ENCODE results near the gene TSPAN3.

The TSPAN3 gene

DNA sequence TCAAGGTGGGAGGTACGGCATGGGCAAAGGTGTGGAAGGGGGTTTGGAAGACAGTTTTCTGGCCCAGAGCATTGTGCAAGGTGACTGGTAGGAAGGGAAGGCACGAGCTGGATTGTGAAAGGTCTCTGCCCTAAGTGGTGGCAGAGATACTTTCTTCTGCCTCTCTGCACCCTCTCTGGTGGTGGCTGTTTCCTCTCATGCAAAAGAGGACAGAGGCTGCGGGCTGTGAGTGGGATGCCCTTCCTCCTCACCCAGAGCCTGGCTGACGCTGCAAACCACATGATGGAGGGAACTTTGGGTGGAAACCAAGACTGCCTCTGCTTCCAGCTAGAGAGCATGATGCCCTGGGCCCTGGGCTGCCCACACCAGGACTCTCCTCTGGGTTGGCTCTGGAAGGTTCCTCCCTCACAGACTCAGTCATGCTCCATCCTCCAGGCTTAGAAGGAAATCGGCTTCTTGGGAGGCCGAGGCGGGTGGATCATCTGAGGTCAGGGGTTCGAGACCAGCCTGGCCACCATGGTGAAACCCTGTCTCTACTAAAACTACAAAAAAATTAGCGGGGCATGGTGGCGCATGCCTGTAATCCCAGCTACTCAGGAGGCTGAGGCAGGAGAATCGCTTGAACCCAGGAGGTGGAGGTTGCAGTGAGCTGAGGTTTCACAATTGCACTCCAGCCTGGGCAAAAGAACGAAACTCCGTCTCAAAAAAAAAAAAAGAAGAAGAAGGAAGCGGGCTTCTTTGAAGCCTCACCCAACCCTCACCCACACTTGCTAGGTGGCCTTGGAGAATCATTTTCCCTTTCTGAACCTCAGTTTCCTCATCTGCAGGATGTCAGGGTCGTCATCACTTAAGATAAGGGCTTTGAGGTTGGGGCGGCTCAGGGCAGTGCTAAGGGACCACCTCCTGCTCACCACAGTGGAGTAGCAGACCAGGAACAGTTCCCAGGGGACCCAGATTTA, 67.7 kb downstream of the TSPAN3 start:
- H3K18ac ChIP-seq (ENCODE audit: low read length), result no peak overlapping the region
- no peaks in the 10 kb centered on the region for H3K79me1 ChIP-seq (ENCODE audit: low read length)
- H3K27me3 ChIP-seq (ENCODE audit: insufficient read depth, low read length, poor library complexity), result no peaks in the 10 kb centered on the region
- H3K27ac ChIP-seq (ENCODE audit: low read depth, low read length), result no peak overlapping the region
- H3K4me3 ChIP-seq (ENCODE audit: low read length), result no peak overlapping the region
- no peak overlapping the region for H2AK5ac ChIP-seq (ENCODE audit: low read length)
- DNase-seq, result no peak
- H4K8ac ChIP-seq (ENCODE audit: low read depth, low read length), result no peak overlapping the region
- no peak overlapping the region for H3K9ac ChIP-seq (ENCODE audit: low read length)
- no CpG with 5 or more reads among the region's 16 CpGs for WGBS (ENCODE audit: extremely low coverage, insufficient coverage, low lambda C conversion rate)
- no peak overlapping the region for H3K56ac ChIP-seq (ENCODE audit: low read length)
- H3K4me1 ChIP-seq (ENCODE audit: control insufficient read depth, low read depth, low read length), result no peaks in the 10 kb centered on the region
- no peak overlapping the region for H3K4ac ChIP-seq (ENCODE audit: low read depth, low read length)
- no peaks in the 10 kb centered on the region for H3K36me3 ChIP-seq (ENCODE audit: control insufficient read depth, insufficient read depth, low read length)
- no peak overlapping the region for H3K23ac ChIP-seq (ENCODE audit: low read length)
- H2BK120ac ChIP-seq (ENCODE audit: low read depth, low read length), result no peak overlapping the region
- no peak overlapping the region for H2BK5ac ChIP-seq (ENCODE audit: low read length)
- H4K5ac ChIP-seq (ENCODE audit: low read length), result no peak overlapping the region
- H2BK15ac ChIP-seq (replicated peaks; ENCODE audit: low read depth), result no peak overlapping the region
- H3K4me2 ChIP-seq (ENCODE audit: low read length), result no peak overlapping the region
- no peaks in the 10 kb centered on the region for H3K79me2 ChIP-seq (ENCODE audit: control insufficient read depth, insufficient read depth, low read length)

DNA sequence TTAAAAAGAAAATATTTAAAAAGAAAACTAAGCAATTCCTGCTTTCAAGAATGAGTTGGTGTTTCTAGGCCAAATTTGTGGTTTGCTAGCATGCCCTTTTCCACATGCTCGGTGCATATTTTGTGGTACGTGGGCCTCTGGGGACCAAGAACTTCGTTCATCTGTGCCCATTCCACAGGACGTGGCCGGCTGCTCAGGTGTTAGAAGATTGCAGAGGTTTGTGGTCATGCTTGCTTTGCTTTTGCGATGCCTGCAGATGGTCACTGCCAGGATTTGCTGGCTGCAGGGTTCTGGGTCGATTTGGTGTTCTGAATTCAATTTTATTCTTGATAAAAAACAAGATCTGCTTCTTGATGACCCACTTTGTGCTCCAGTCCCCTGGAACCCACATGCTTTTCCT, 68.5 kb downstream of the TSPAN3 start:
- H3K27me3 ChIP-seq (ENCODE audit: insufficient read depth, low read length, poor library complexity), result no peaks in the 10 kb centered on the region
- H3K4me3 ChIP-seq (ENCODE audit: low read length), result no peak overlapping the region
- no peaks in the 10 kb centered on the region for H3K79me1 ChIP-seq (ENCODE audit: low read length)
- no peak overlapping the region for H3K23ac ChIP-seq (ENCODE audit: low read length)
- H3K4ac ChIP-seq (ENCODE audit: low read depth, low read length), result no peak overlapping the region
- no peak overlapping the region for H3K27ac ChIP-seq (ENCODE audit: low read depth, low read length)
- no peak overlapping the region for H2AK5ac ChIP-seq (ENCODE audit: low read length)
- DNase-seq, result no peak
- no peak overlapping the region for H3K9ac ChIP-seq (ENCODE audit: low read length)
- H3K79me2 ChIP-seq (ENCODE audit: control insufficient read depth, insufficient read depth, low read length), result no peaks in the 10 kb centered on the region
- H2BK120ac ChIP-seq (ENCODE audit: low read depth, low read length), result no peak overlapping the region
- no peaks in the 10 kb centered on the region for H3K36me3 ChIP-seq (ENCODE audit: control insufficient read depth, insufficient read depth, low read length)
- no peak overlapping the region for H2BK15ac ChIP-seq (replicated peaks; ENCODE audit: low read depth)
- H3K18ac ChIP-seq (ENCODE audit: low read length), result no peak overlapping the region
- no peak overlapping the region for H2BK5ac ChIP-seq (ENCODE audit: low read length)
- no peak overlapping the region for H3K4me2 ChIP-seq (ENCODE audit: low read length)
- no peak overlapping the region for H4K8ac ChIP-seq (ENCODE audit: low read depth, low read length)
- WGBS (ENCODE audit: extremely low coverage, insufficient coverage, low lambda C conversion rate), result no CpG with 5 or more reads among the region's 7 CpGs
- H3K4me1 ChIP-seq (ENCODE audit: control insufficient read depth, low read depth, low read length), result no peaks in the 10 kb centered on the region
- H4K5ac ChIP-seq (ENCODE audit: low read length), result no peak overlapping the region
- H3K56ac ChIP-seq (ENCODE audit: low read length), result no peak overlapping the region

DNA sequence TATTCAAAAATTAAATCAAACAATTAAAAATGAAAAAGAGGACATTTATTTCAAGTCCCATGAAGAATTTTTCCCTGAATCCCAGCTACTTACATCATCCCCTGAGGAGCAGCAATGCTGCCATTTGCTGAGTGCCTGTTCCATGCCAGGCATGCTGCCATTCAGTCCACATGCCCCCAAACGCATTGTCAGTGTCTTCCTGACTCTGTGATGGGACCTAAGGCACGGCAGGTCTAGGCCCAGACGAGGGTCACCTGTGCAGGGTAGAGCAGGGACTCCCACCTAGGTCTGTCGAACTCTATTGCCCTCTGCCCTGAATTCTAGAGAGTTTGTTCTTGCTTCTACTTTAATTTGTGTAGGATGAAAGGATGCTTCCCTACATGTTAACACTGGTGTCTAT, 68.9 kb downstream of the TSPAN3 start:
- no peak overlapping the region for H3K56ac ChIP-seq (ENCODE audit: low read length)
- no CpG with 5 or more reads among the region's 4 CpGs for WGBS (ENCODE audit: extremely low coverage, insufficient coverage, low lambda C conversion rate)
- H3K79me2 ChIP-seq (ENCODE audit: control insufficient read depth, insufficient read depth, low read length), result no peaks in the 10 kb centered on the region
- H3K4ac ChIP-seq (ENCODE audit: low read depth, low read length), result no peak overlapping the region
- H3K23ac ChIP-seq (ENCODE audit: low read length), result no peak overlapping the region
- no peak overlapping the region for H2BK5ac ChIP-seq (ENCODE audit: low read length)
- no peak for DNase-seq
- no peaks in the 10 kb centered on the region for H3K79me1 ChIP-seq (ENCODE audit: low read length)
- H3K36me3 ChIP-seq (ENCODE audit: control insufficient read depth, insufficient read depth, low read length), result no peaks in the 10 kb centered on the region
- H3K27me3 ChIP-seq (ENCODE audit: insufficient read depth, low read length, poor library complexity), result no peaks in the 10 kb centered on the region
- no peak overlapping the region for H3K9ac ChIP-seq (ENCODE audit: low read length)
- H3K18ac ChIP-seq (ENCODE audit: low read length), result no peak overlapping the region
- no peak overlapping the region for H3K27ac ChIP-seq (ENCODE audit: low read depth, low read length)
- H4K5ac ChIP-seq (ENCODE audit: low read length), result no peak overlapping the region
- no peak overlapping the region for H3K4me3 ChIP-seq (ENCODE audit: low read length)
- no peak overlapping the region for H3K4me2 ChIP-seq (ENCODE audit: low read length)
- H2AK5ac ChIP-seq (ENCODE audit: low read length), result no peak overlapping the region
- H4K8ac ChIP-seq (ENCODE audit: low read depth, low read length), result no peak overlapping the region
- H2BK120ac ChIP-seq (ENCODE audit: low read depth, low read length), result no peak overlapping the region
- H2BK15ac ChIP-seq (replicated peaks; ENCODE audit: low read depth), result no peak overlapping the region
- H3K4me1 ChIP-seq (ENCODE audit: control insufficient read depth, low read depth, low read length), result no peaks in the 10 kb centered on the region

DNA sequence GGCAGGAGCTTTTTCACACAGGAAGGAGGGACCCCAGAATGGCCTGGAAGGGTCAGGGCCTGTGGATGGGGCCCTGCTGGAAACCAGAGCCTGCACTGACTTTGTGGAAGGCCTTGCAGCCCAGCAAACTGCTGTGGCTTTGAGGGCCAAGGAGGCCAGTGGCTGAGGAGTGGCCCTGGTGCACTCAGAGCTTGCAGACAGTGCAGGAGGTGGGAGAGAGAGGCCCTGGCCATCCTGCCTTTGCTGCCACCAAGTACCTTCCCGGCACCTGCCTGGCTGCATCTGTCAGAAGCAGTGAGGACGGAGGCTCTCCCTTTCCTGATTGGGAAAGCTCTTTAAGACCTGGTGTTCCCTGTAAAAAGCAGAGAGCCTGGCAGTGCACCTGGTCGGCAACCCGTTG, 69.6 kb downstream of the TSPAN3 start:
- Histone ChIP-seq H3K18ac (ENCODE audit: low read length) (no peak overlapping the region), H4K8ac (ENCODE audit: low read depth, low read length) (no peak overlapping the region), H3K4me2 (ENCODE audit: low read length) (no peak overlapping the region), H3K36me3 (ENCODE audit: control insufficient read depth, insufficient read depth, low read length) (no peaks in the 10 kb centered on the region), H2BK5ac (ENCODE audit: low read length) (no peak overlapping the region), H3K4me3 (ENCODE audit: low read length) (no peak overlapping the region), H3K79me2 (ENCODE audit: control insufficient read depth, insufficient read depth, low read length) (no peaks in the 10 kb centered on the region), H3K4ac (ENCODE audit: low read depth, low read length) (no peak overlapping the region), H4K5ac (ENCODE audit: low read length) (no peak overlapping the region), H2AK5ac (ENCODE audit: low read length) (no peak overlapping the region), H2BK120ac (ENCODE audit: low read depth, low read length) (no peak overlapping the region), H2BK15ac (replicated peaks; ENCODE audit: low read depth) (no peak overlapping the region), H3K23ac (ENCODE audit: low read length) (no peak overlapping the region), H3K27me3 (ENCODE audit: insufficient read depth, low read length, poor library complexity) (no peaks in the 10 kb centered on the region), H3K56ac (ENCODE audit: low read length) (no peak overlapping the region), H3K9ac (ENCODE audit: low read length) (no peak overlapping the region), H3K4me1 (ENCODE audit: control insufficient read depth, low read depth, low read length) (no peaks in the 10 kb centered on the region), H3K27ac (ENCODE audit: low read depth, low read length) (no peak overlapping the region), H3K79me1 (ENCODE audit: low read length) (no peaks in the 10 kb centered on the region)
- no peak for DNase-seq
- WGBS (ENCODE audit: extremely low coverage, insufficient coverage, low lambda C conversion rate), result no CpG with 5 or more reads among the region's 4 CpGs

DNA sequence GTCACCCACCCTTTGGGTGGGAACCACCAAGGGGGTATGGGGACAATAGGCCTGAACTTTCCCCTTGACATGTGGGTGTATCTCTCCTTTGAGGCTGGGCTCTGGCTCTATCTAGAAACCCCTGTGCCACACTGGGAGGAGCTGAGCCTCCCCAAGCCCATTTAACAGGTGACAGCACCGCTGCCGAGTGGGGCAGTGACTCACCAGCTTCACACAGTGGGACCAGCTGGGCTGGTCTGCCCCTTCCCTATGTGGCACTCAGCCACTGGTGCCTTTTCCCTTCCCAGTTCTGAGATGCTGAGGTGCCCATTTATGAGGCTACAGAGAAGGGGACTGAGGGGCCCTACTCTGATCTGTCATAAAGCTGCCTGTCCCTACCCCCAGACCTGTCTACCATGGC, 70.9 kb downstream of the TSPAN3 start:
- no peak overlapping the region for H4K8ac ChIP-seq (ENCODE audit: low read depth, low read length)
- no peak overlapping the region for H3K9ac ChIP-seq (ENCODE audit: low read length)
- H4K5ac ChIP-seq (ENCODE audit: low read length), result no peak overlapping the region
- no CpG with 5 or more reads among the region's 2 CpGs for WGBS (ENCODE audit: extremely low coverage, insufficient coverage, low lambda C conversion rate)
- no peak overlapping the region for H2BK15ac ChIP-seq (replicated peaks; ENCODE audit: low read depth)
- H2BK5ac ChIP-seq (ENCODE audit: low read length), result no peak overlapping the region
- no peak overlapping the region for H3K18ac ChIP-seq (ENCODE audit: low read length)
- DNase-seq, result no peak
- no peaks in the 10 kb centered on the region for H3K27me3 ChIP-seq (ENCODE audit: insufficient read depth, low read length, poor library complexity)
- H3K23ac ChIP-seq (ENCODE audit: low read length), result no peak overlapping the region
- no peaks in the 10 kb centered on the region for H3K36me3 ChIP-seq (ENCODE audit: control insufficient read depth, insufficient read depth, low read length)
- H3K4me2 ChIP-seq (ENCODE audit: low read length), result no peak overlapping the region
- H3K27ac ChIP-seq (ENCODE audit: low read depth, low read length), result no peak overlapping the region
- no peak overlapping the region for H2AK5ac ChIP-seq (ENCODE audit: low read length)
- no peak overlapping the region for H3K4ac ChIP-seq (ENCODE audit: low read depth, low read length)
- no peaks in the 10 kb centered on the region for H3K79me1 ChIP-seq (ENCODE audit: low read length)
- no peak overlapping the region for H2BK120ac ChIP-seq (ENCODE audit: low read depth, low read length)
- H3K4me3 ChIP-seq (ENCODE audit: low read length), result no peak overlapping the region
- no peaks in the 10 kb centered on the region for H3K4me1 ChIP-seq (ENCODE audit: control insufficient read depth, low read depth, low read length)
- H3K56ac ChIP-seq (ENCODE audit: low read length), result no peak overlapping the region
- H3K79me2 ChIP-seq (ENCODE audit: control insufficient read depth, insufficient read depth, low read length), result no peaks in the 10 kb centered on the region

Data from mesendoderm (in vitro differentiated cells).